HepG2 (cell line): ENCODE measurements around the gene CEP104. TPM values are rescaled to one million over a fixed set of nuclear protein-coding genes. Genes with fewer than 3 reads are reported as not detected.

Source experiments
- ATF1 ChIP-seq: IDR thresholded peaks from 2 replicates; pipeline ENCODE4 v1.6.1; 2016; ENCODE audit warnings: mild to moderate bottlenecking, control low read depth
- CERS6 ChIP-seq: sonication (generic); formaldehyde crosslinking; IDR thresholded peaks from 2 replicates; pipeline ENCODE4 v1.5.0; 2020; ENCODE audit warnings: missing genetic modification reagents
- CSRNP1 ChIP-seq: sonication (generic); formaldehyde crosslinking; IDR thresholded peaks from 2 replicates; pipeline ENCODE4 v1.8.1; 2023; ENCODE audit warnings: mild to moderate bottlenecking, missing genetic modification reagents
- DNMT3B ChIP-seq: conservative IDR thresholded peaks from 2 replicates; pipeline ENCODE4 v1.6.1; 2016; ENCODE audit warnings: missing biosample characterization, control low read depth
- ETS1 ChIP-seq: sonication (generic); formaldehyde crosslinking; IDR thresholded peaks from 2 replicates; pipeline ENCODE4 v1.4.0; 2020; ENCODE audit warnings: missing genetic modification reagents
- ETV6 ChIP-seq: sonication (generic); formaldehyde crosslinking; conservative IDR thresholded peaks from 2 replicates; pipeline ENCODE4 v1.4.0; 2020; ENCODE audit warnings: missing genetic modification reagents
- FOXA3 ChIP-seq: IDR thresholded peaks from 2 replicates; pipeline ENCODE4 v1.6.1; 2016; ENCODE audit warnings: missing genetic modification reagents, missing compliant biosample characterization
- FOXP1 ChIP-seq, 2 experiments: fragments of 450-650 bp in 1 of 2; IDR thresholded peaks; 2 replicates each; pipeline ENCODE4 v1.6.1; 2017 to 2018; ENCODE audit warnings: antibody characterized with exemption in 1 of 2
- GFI1 ChIP-seq: sonication (generic); formaldehyde crosslinking; IDR thresholded peaks from 2 replicates; pipeline ENCODE4 v1.5.0; 2020; ENCODE audit warnings: missing genetic modification reagents, mild to moderate bottlenecking, borderline replicate concordance
- HMGA1 ChIP-seq: sonication (generic); formaldehyde crosslinking; conservative IDR thresholded peaks from 2 replicates; pipeline ENCODE4 v1.4.0; 2020; ENCODE audit warnings: missing genetic modification reagents
- HNRNPUL1 ChIP-seq: fragments of 200-400 bp; formaldehyde crosslinking; IDR thresholded peaks from 2 replicates; pipeline ENCODE4 v1.6.1; 2017; ENCODE audit warnings: low read depth, mild to moderate bottlenecking, low read length, moderate library complexity
- KDM1A ChIP-seq: IDR thresholded peaks from 2 replicates; pipeline ENCODE4 v1.6.1; 2016; ENCODE audit warnings: missing compliant biosample characterization
- KLF13 ChIP-seq: sonication (generic); formaldehyde crosslinking; IDR thresholded peaks from 2 replicates; pipeline ENCODE4 v1.4.0; 2020; ENCODE audit warnings: mild to moderate bottlenecking, missing genetic modification reagents
- MTA3 ChIP-seq: sonication (generic); formaldehyde crosslinking; IDR thresholded peaks from 2 replicates; pipeline ENCODE4 v1.4.0; 2020; ENCODE audit warnings: missing genetic modification reagents
- PRPF4 ChIP-seq: fragments of 200-400 bp; formaldehyde crosslinking; IDR thresholded peaks from 2 replicates; pipeline ENCODE4 v1.6.1; 2016; ENCODE audit warnings: low read length, low read depth; ENCODE audit not compliant: poor library complexity, severe bottlenecking
- RXRA ChIP-seq: sonication (generic); formaldehyde crosslinking; IDR thresholded peaks from 2 replicates; pipeline ENCODE4 v1.5.1; 2020; ENCODE audit warnings: missing genetic modification reagents
- SNAI1 ChIP-seq: sonication (generic); formaldehyde crosslinking; IDR thresholded peaks from 2 replicates; pipeline ENCODE4 v1.5.0; 2020; ENCODE audit warnings: mild to moderate bottlenecking, missing genetic modification reagents, borderline replicate concordance
- TBL1XR1 ChIP-seq: fragments of 150-350 bp; IDR thresholded peaks from 2 replicates; pipeline ENCODE4 v1.6.1; 2014; ENCODE audit warnings: borderline replicate concordance, low read length; ENCODE audit not compliant: partially characterized antibody
- ZNF205 ChIP-seq: IDR thresholded peaks from 2 replicates; pipeline ENCODE4 v1.6.1; 2018; ENCODE audit warnings: missing biosample characterization, missing genetic modification reagents
- ZNF263 ChIP-seq: sonication (generic); formaldehyde crosslinking; IDR thresholded peaks from 2 replicates; pipeline ENCODE4 v1.4.0; 2020; ENCODE audit warnings: missing genetic modification reagents
- ZNF552 ChIP-seq: sonication (generic); formaldehyde crosslinking; IDR thresholded peaks from 2 replicates; pipeline ENCODE4 v1.9.0; 2022; ENCODE audit warnings: missing genetic modification reagents, mild to moderate bottlenecking, borderline replicate concordance
- ZNF574 ChIP-seq: sonication (generic); formaldehyde crosslinking; IDR thresholded peaks from 2 replicates; pipeline ENCODE4 v1.4.0; 2020; ENCODE audit warnings: missing genetic modification reagents
- ZNF691 ChIP-seq: sonication (generic); formaldehyde crosslinking; IDR thresholded peaks from 2 replicates; pipeline ENCODE4 v1.4.0; 2020; ENCODE audit warnings: missing genetic modification reagents, low read depth, mild to moderate bottlenecking, borderline replicate concordance
- ZNF772 ChIP-seq: sonication (generic); formaldehyde crosslinking; IDR thresholded peaks from 2 replicates; pipeline ENCODE4 v1.5.0; 2020; ENCODE audit warnings: mild to moderate bottlenecking, missing genetic modification reagents
- polyA plus RNA-seq, 8 experiments: library from polyadenylated mRNA; depleted of rRNA in 3 of 8; stranded (reverse) in 7 of 8; unstranded in 1 of 8; fragments of >200 nt; fragmentation: Illumina TruSeq in 4 of 8; extraction: Trizol in 4 of 8; gene quantifications; 2 replicates each; pipeline versions ENCODE4 v1.2.1 to v1.2.3, GENCODE V29; 2011 to 2016; ENCODE audit warnings: low read depth in 4 of 8, missing spikeins in 1 of 8, mixed read lengths in 1 of 8; ENCODE audit not compliant: insufficient read depth in 1 of 8
- total RNA-seq, 5 experiments: library from RNA; depleted of rRNA; stranded (reverse); fragments of >200 nt; fragmentation: Illumina TruSeq; extraction: Trizol; gene quantifications; 2 replicates each; pipeline ENCODE4 v1.2.3, GENCODE V29; 2016; ENCODE audit warnings: low read depth in 1 of 5

Gene CEP104
- total and polyA plus RNA-seq, 2 of the 13 experiments (the other 11 are each of a cell fraction or from before 2014, with no cell fraction given), result 20.4 to 30.1 TPM

- TF ChIP-seq FOXA3 (CRISPR knock-in tag) (0 out of 2 replicates have a peak, but pooled peaks have one; percentile 2), TBL1XR1 (no peak), ZNF691 (CRISPR knock-in tag) (no peak), KLF13 (no peak), RXRA (CRISPR knock-in tag) (no peak), GFI1 (no peak), PRPF4 (no peak), ZNF205 (no peak), ETS1 (no peak), MTA3 (CRISPR knock-in tag) (no peak), ZNF263 (CRISPR knock-in tag) (peak; percentile 42; the same call in 1 of the 2 replicates), HMGA1 (CRISPR knock-in tag) (no peak), ATF1 (CRISPR knock-in tag) (no peak), CSRNP1 (no peak), KDM1A (CRISPR knock-in tag) (no peak), ZNF772 (CRISPR knock-in tag) (no peak), DNMT3B (CRISPR knock-in tag) (no peak), FOXP1 (IDR thresholded peaks at IDR 0.05) (no peak), FOXP1 (CRISPR knock-in tag; IDR thresholded peaks at IDR 0.05) (no peak), HNRNPUL1 (no peak), SNAI1 (CRISPR knock-in tag) (no peak), ETV6 (CRISPR knock-in tag) (no peak), ZNF552 (no peak), CERS6 (CRISPR knock-in tag) (no peak), ZNF574 (CRISPR knock-in tag) (0 out of 2 replicates have a peak, but pooled peaks have one; percentile 33)
Observed at GRCh38 chr1:3773572-3774275, 83.3 kb downstream of the CEP104 start (continued).
